ENCODE data around the gene PLEKHM3.

- TF ChIP-seq CTCF (optimal IDR thresholded peaks at IDR 0.05 in 1 of 3, IDR thresholded peaks at IDR 0.05 in 1 of 3, conservative IDR thresholded peaks at IDR 0.05 in 1 of 3; ENCODE audit: extremely low read depth in 1 of 3, insufficient read depth in 2 of 3, low read length in 3 of 3) (no peak), EZH2 (IDR thresholded peaks at IDR 0.05; ENCODE audit: low read length) (no peak)
Measured at GRCh38 chr2:208066016-208066415, 40.7 kb upstream of the PLEKHM3 start.

All from keratinocyte (primary cell).